GM21360 (cell line): ENCODE results near the gene MAP3K8.

ENCODE experiments used
- ATAC-seq: cut with Tn5 transposase; IDR thresholded peaks from one replicate; pipeline ENCODE4 v1.9.1; 2021; ENCODE audit warnings: mild to moderate bottlenecking, moderate library complexity; ENCODE audit not compliant: unreplicated experiment

The MAP3K8 gene

GRCh38 chr10:30433730-30434272 lies at the start of gene MAP3K8:
TSS of gene MAP3K8 (plus strand) at chr10:30434184. CDS start at chr10:30438939, 4,755 bp downstream.
- ATAC-seq, result peak; percentile 56

GRCh38 chr10:30384701-30385201 lies 49.2 kb upstream of the MAP3K8 start:
- no peak for ATAC-seq

GRCh38 chr10:30386801-30387588 lies 47.0 kb upstream of the MAP3K8 start:
- no peak for ATAC-seq

GRCh38 chr10:30387646-30388243 lies 46.2 kb upstream of the MAP3K8 start:
- ATAC-seq, result no peak

GRCh38 chr10:30389543-30389942 lies 44.4 kb upstream of the MAP3K8 start:
- no peak for ATAC-seq

- no peak for ATAC-seq
Measured at GRCh38 chr10:30390207-30390606, 43.8 kb upstream of the MAP3K8 start.

GRCh38 chr10:30391266-30391665 lies 42.7 kb upstream of the MAP3K8 start:
- ATAC-seq, result no peak

- peak; percentile 88 for ATAC-seq
Measured at GRCh38 chr10:30392564-30392990, 41.4 kb upstream of the MAP3K8 start.

- ATAC-seq, result no peak
Measured at GRCh38 chr10:30396293-30396692, 37.7 kb upstream of the MAP3K8 start.

GRCh38 chr10:30396698-30397097 lies 37.3 kb upstream of the MAP3K8 start:
- ATAC-seq, result no peak

GRCh38 chr10:30398193-30398592 lies 35.8 kb upstream of the MAP3K8 start:
- no peak for ATAC-seq

- ATAC-seq, result no peak
Measured at GRCh38 chr10:30398788-30399187, 35.2 kb upstream of the MAP3K8 start.

GRCh38 chr10:30403494-30403893 lies 30.5 kb upstream of the MAP3K8 start:
- ATAC-seq, result no peak

GRCh38 chr10:30404540-30404939 lies 29.4 kb upstream of the MAP3K8 start:
- ATAC-seq, result no peak

GRCh38 chr10:30411263-30411662 lies 22.7 kb upstream of the MAP3K8 start:
- ATAC-seq, result no peak

GRCh38 chr10:30412901-30413300 lies 21.1 kb upstream of the MAP3K8 start:
- no peak for ATAC-seq

- ATAC-seq, result peak; percentile 42
Measured at GRCh38 chr10:30413996-30414576, 19.9 kb upstream of the MAP3K8 start.

- no peak for ATAC-seq
Measured at GRCh38 chr10:30415593-30415992, 18.4 kb upstream of the MAP3K8 start.

- ATAC-seq, result no peak
Measured at GRCh38 chr10:30417301-30417700, 16.7 kb upstream of the MAP3K8 start.

GRCh38 chr10:30420266-30420665 lies 13.7 kb upstream of the MAP3K8 start:
- peak; percentile 67 for ATAC-seq

GRCh38 chr10:30420766-30421165 lies 13.2 kb upstream of the MAP3K8 start:
- ATAC-seq, result no peak
